IPS DF 6.9 (cell line): Measurements from ENCODE around the gene ENTPD5.

ENCODE experiments used
- DNase-seq: peaks from one replicate; pipeline ENCODE4 v3.0.0-alpha.2; 2013; ENCODE audit warnings: low read depth, low spot score
- H3K27ac ChIP-seq: one replicate; pipeline ENCODE4 v1.5.1; 2013; ENCODE audit warnings: low read length, control low read depth
- H3K27me3 ChIP-seq: 2 replicates; pipeline ENCODE4 v1.6.1; 2013; ENCODE audit warnings: mild to moderate bottlenecking, low read length; ENCODE audit not compliant: control insufficient read depth, insufficient read depth
- H3K36me3 ChIP-seq: 2 replicates; pipeline ENCODE4 v1.6.1; 2013; ENCODE audit warnings: low read length; ENCODE audit not compliant: control insufficient read depth, insufficient read depth
- H3K4me1 ChIP-seq: 2 replicates; pipeline ENCODE4 v1.6.1; 2013; ENCODE audit warnings: low read length; ENCODE audit not compliant: control insufficient read depth, insufficient read depth
- H3K4me3 ChIP-seq: 2 replicates; pipeline ENCODE4 v1.5.1; 2013; ENCODE audit warnings: mild to moderate bottlenecking, low read length
- H3K9me3 ChIP-seq: 2 replicates; pipeline ENCODE4 v1.6.1; 2013; ENCODE audit warnings: low read length, inconsistent platforms; ENCODE audit not compliant: control insufficient read depth, insufficient read depth
- WGBS: extraction: QIAGEN DNeasy Blood & Tissue Kit; methylation state at CpG from one replicate; pipeline ENCODE4 v1.1.7; 2013; ENCODE audit warnings: mixed read lengths, missing lambda C conversion rate; ENCODE audit not compliant: insufficient read length, insufficient coverage; 5-methylcytosine and 5-hydroxymethylcytosine counted together

ENTPD5 gene

DNA sequence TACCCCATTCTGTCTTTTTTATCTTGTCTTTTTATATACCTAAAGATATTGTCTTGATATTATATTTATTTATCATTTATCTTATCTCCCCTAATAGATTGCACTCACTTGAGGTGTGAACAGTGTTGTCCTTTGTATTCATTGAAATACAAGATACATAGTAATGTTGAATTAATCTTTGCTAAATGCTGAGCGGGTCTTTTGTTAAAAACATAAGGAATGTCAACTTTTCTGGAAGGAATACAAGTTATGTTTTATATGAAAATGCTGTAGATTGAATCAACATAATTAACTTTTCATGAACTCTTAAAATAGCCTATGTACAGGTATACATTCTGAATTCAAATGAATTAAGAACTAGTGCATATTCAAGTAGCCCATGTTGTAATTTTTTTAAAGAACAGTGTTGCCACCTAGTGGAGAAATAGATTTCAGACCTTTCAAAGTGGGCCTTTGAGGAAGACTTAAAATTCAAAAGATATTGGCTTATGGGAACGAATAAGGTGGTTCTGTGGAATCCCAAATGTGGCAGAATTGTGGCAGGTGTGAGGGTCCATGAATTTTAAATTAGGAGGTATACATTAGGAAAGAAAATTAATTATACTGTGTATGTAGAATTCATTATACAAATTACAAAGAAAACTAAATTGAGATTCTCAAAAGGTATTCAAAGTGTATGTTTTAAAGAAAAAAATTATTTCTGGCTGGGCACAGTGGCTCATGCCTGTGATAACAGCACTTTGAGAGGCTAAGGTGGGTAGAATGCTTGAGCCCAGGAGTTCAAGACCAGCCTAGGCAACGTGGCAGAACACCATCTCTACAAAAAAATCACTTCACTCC is 19.2 kb upstream of the ENTPD5 start:
- no peak overlapping the region for H3K4me3 ChIP-seq
- no peaks in the 10 kb centered on the region for H3K27me3 ChIP-seq
- DNase-seq = no peak
- no CpG with 5 or more reads among the region's 3 CpGs for WGBS
- H3K27ac ChIP-seq = no peak overlapping the region
- no peaks in the 10 kb centered on the region for H3K9me3 ChIP-seq
- no peaks in the 10 kb centered on the region for H3K4me1 ChIP-seq
- H3K36me3 ChIP-seq = no peaks in the 10 kb centered on the region

- Histone ChIP-seq H3K4me1 (no peaks in the 10 kb centered on the region), H3K36me3 (no peaks in the 10 kb centered on the region), H3K27ac (no peak overlapping the region), H3K9me3 (no peaks in the 10 kb centered on the region), H3K27me3 (no peaks in the 10 kb centered on the region), H3K4me3 (no peak overlapping the region)
- WGBS = no CpG with 5 or more reads among the region's 4 CpGs
- no peak for DNase-seq
Measured at GRCh38 chr14:74035556-74035955, 16.5 kb upstream of the ENTPD5 start.

GRCh38 chr14:74034572-74034971 is 15.5 kb upstream of the ENTPD5 start:
- Histone ChIP-seq H3K36me3 (no peaks in the 10 kb centered on the region), H3K27ac (no peak overlapping the region), H3K4me1 (no peaks in the 10 kb centered on the region), H3K27me3 (no peaks in the 10 kb centered on the region), H3K4me3 (no peak overlapping the region), H3K9me3 (no peaks in the 10 kb centered on the region)
- WGBS = no CpG with 5 or more reads among the region's 3 CpGs
- DNase-seq = no peak

DNA sequence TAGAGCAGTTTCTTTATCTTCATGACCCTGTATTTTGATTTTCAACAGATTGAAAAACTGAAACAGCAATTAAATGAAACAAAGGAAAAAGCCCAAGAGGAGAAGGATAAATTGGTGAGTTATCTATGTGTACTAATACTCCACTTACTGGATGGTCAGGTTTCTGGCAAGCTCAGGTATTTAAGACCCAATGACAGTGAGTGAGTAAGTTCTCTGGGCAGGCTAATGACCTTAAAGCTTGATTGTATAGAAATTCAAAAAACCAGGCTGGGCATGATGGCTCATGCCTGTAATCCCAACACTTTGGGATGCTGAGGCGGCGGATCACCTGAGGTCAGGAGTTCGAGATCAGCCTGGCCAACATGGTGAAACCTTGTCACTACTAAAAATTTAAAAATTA is 10.0 kb upstream of the ENTPD5 start:
- Histone ChIP-seq H3K4me3 (no peak overlapping the region), H3K27me3 (no peaks in the 10 kb centered on the region), H3K36me3 (no peaks in the 10 kb centered on the region), H3K9me3 (no peaks in the 10 kb centered on the region), H3K27ac (no peak overlapping the region), H3K4me1 (no peaks in the 10 kb centered on the region)
- WGBS = no CpG with 5 or more reads among the region's 3 CpGs
- DNase-seq = no peak

GRCh38 chr14:74022346-74022745 is 3.3 kb upstream of the ENTPD5 start:
- DNase-seq = no peak
- WGBS = no CpG with 5 or more reads among the region's 4 CpGs
- no peaks in the 10 kb centered on the region for H3K36me3 ChIP-seq
- H3K9me3 ChIP-seq = no peaks in the 10 kb centered on the region
- no peak overlapping the region for H3K27ac ChIP-seq
- no peaks in the 10 kb centered on the region for H3K27me3 ChIP-seq
- no peaks in the 10 kb centered on the region for H3K4me1 ChIP-seq
- H3K4me3 ChIP-seq = no peak overlapping the region

- Histone ChIP-seq H3K36me3 (no peaks in the 10 kb centered on the region), H3K4me3 (peak overlapping the region; percentile 69; the same call in 1 of the 2 replicates), H3K4me1 (no peaks in the 10 kb centered on the region), H3K27ac (no peak overlapping the region), H3K27me3 (no peaks in the 10 kb centered on the region), H3K9me3 (no peaks in the 10 kb centered on the region)
- DNase-seq = no peak
- WGBS = no CpG with 5 or more reads among the region's 21 CpGs
Measured at GRCh38 chr14:74019408-74020137, 485 bp upstream of the ENTPD5 start.

DNA sequence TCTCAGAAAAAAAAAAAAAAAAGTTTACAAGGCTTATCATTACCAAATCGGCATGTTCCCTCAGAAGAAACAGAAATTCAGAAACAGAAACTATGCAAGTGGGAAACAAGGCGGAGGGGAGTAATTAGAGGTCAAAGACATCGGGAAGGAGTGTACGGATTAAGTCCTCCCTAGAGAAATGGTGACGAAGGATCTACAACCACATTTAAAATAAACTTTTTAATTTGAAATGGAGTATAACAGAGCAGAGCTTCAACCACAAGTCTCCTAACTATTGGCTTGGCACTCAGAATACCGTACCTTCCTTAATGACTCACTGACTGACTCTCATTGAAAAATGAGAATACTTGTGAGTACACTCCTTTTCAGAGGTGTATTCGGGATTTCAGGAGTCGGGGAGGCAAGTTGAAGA is 908 bp downstream of the ENTPD5 start:
- peak overlapping the region; percentile 69; the same call in 1 of the 2 replicates for H3K4me3 ChIP-seq
- H3K9me3 ChIP-seq = no peaks in the 10 kb centered on the region
- H3K36me3 ChIP-seq = no peaks in the 10 kb centered on the region
- no peaks in the 10 kb centered on the region for H3K4me1 ChIP-seq
- no CpG with 5 or more reads among the region's 8 CpGs for WGBS
- H3K27me3 ChIP-seq = no peaks in the 10 kb centered on the region
- DNase-seq = no peak
- no peak overlapping the region for H3K27ac ChIP-seq

GRCh38 chr14:74015963-74016362 is 3.1 kb downstream of the ENTPD5 start:
- Histone ChIP-seq H3K4me3 (no peak overlapping the region), H3K27ac (no peak overlapping the region), H3K36me3 (no peaks in the 10 kb centered on the region), H3K4me1 (no peaks in the 10 kb centered on the region), H3K9me3 (no peaks in the 10 kb centered on the region), H3K27me3 (no peaks in the 10 kb centered on the region)
- no peak for DNase-seq

DNA sequence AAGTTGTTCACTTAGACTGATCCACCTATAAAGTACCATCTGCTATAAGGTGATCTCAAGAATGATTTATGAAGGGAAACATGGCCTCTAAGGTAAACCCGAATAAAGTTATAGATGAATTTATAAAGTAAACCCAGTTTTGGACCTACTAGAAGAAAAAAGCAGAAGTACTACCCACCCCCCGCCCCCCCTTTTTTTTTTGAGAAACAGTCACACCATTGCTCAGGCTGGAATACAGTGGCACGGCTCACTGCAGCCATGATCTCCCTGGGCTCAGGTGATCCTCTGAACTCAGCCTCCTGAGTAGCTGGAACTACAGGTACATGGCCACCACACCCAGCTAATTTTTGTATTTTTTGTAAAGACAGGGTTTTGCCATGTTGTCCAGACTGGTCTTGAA is 3.9 kb downstream of the ENTPD5 start:
- no CpG with 5 or more reads among the region's 3 CpGs for WGBS
- no peaks in the 10 kb centered on the region for H3K27me3 ChIP-seq
- no peak overlapping the region for H3K4me3 ChIP-seq
- H3K36me3 ChIP-seq = no peaks in the 10 kb centered on the region
- no peak overlapping the region for H3K27ac ChIP-seq
- H3K9me3 ChIP-seq = no peaks in the 10 kb centered on the region
- no peak for DNase-seq
- no peaks in the 10 kb centered on the region for H3K4me1 ChIP-seq

DNA sequence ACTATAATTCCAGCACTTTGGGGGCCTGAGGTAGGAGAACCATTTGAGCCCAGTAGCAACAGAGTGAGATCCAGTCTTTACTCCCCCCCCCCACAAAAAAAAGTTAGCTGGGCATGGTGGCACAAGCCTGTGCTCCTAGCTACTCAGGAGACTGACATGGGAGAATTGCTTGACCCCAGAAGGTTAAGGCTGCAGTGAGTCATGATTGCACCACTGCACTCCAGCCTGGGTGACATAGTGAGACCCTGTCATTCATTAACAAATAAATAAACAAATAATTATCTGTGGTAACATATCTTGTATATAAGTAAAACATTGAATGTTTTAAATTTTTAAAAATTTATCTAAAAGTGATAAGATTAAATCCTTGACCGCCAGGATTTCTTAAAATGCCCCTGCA is 4.8 kb downstream of the ENTPD5 start:
- WGBS = no CpG with 5 or more reads among the region's 1 CpG
- no peaks in the 10 kb centered on the region for H3K4me1 ChIP-seq
- no peak overlapping the region for H3K27ac ChIP-seq
- H3K36me3 ChIP-seq = no peaks in the 10 kb centered on the region
- no peaks in the 10 kb centered on the region for H3K9me3 ChIP-seq
- H3K27me3 ChIP-seq = no peaks in the 10 kb centered on the region
- no peak for DNase-seq
- no peak overlapping the region for H3K4me3 ChIP-seq
